Endothelial cell of umbilical vein (primary cell): ENCODE data around the gene KDM6B. TPM values are rescaled to one million over a fixed set of nuclear protein-coding genes. Genes with fewer than 3 reads are reported as not detected.

Experiments used
- BruUV-seq: library from RNA; stranded (reverse); fragments of 400-500 nt; replicated peaks from 2 replicates; lab custom pipeline; 2021; lab: Mats Ljungman, UMichigan
- CTCF ChIA-PET: fragments of 300-600, 350-600 bp; sonication (Branson Sonifier 250); formaldehyde crosslinking; loops from one replicate; lab custom pipeline; 2021; ENCODE audit warnings: antibody characterized with exemption, inconsistent platforms; lab: Charles Lee
- POLR2A ChIA-PET: fragments of 300-600, 350-600 bp; sonication (Branson Sonifier 250); formaldehyde crosslinking; loops from one replicate; lab custom pipeline; 2021; ENCODE audit warnings: antibody characterized with exemption, inconsistent platforms; lab: Charles Lee
- DNase-seq: peaks from one replicate; pipeline ENCODE4 v3.0.0-alpha.2; 2011; ENCODE audit warnings: low read depth, low spot score
- FAIRE-seq: peaks from 2 replicates; lab custom pipeline; 2011; peaks lifted over from hg19 to GRCh38; lab: Jason Lieb, UNC
- H2AFZ ChIP-seq: 2 replicates; pipeline ENCODE4 v1.6.0; 2012; ENCODE audit warnings: low read depth, low read length, control low read depth, inconsistent platforms
- H3K27ac ChIP-seq: 2 replicates; pipeline ENCODE4 v1.5.1; 2011; ENCODE audit warnings: low read depth, mild to moderate bottlenecking, control low read depth, low read length, moderate library complexity; ENCODE audit not compliant: insufficient read depth
- H3K27me3 ChIP-seq, 2 experiments: 2 replicates each; pipeline versions ENCODE4 v1.6.0 to v1.6.1; 2011; ENCODE audit warnings: low read length in 2 of 2, mixed read lengths in 1 of 2; ENCODE audit not compliant: control insufficient read depth in 2 of 2, insufficient read depth in 2 of 2
- H3K36me3 ChIP-seq, 2 experiments: 2 replicates in 1 of 2; 3 replicates in 1 of 2; pipeline ENCODE4 v1.5.1; 2011; ENCODE audit warnings: low read length in 2 of 2, mild to moderate bottlenecking in 1 of 2, moderate library complexity in 1 of 2; ENCODE audit not compliant: control insufficient read depth in 2 of 2, insufficient read depth in 2 of 2; ENCODE audit errors: extremely low read depth in 1 of 2
- H3K4me1 ChIP-seq: 3 replicates; pipeline ENCODE4 v1.5.1; 2011; ENCODE audit warnings: mild to moderate bottlenecking, low read length; ENCODE audit not compliant: control insufficient read depth, insufficient read depth; ENCODE audit errors: extremely low read depth
- H3K4me2 ChIP-seq: 2 replicates; pipeline ENCODE4 v1.6.1; 2011; ENCODE audit warnings: low read length, control low read depth, mixed read lengths; ENCODE audit not compliant: insufficient read depth
- H3K4me3 ChIP-seq, 3 experiments: fragments of 200-600 bp in 1 of 3; sonication (generic), shearing (Covaris generic) in 1 of 3; replicated peaks in 1 of 3; 2 replicates each; pipeline ENCODE4 v1.5.1; 2011 to 2016; ENCODE audit warnings: control low read depth in 3 of 3, low read length in 3 of 3, mild to moderate bottlenecking in 2 of 3, inconsistent platforms in 1 of 3, low read depth in 1 of 3, moderate library complexity in 1 of 3; ENCODE audit not compliant: insufficient read depth in 1 of 3
- H3K79me2 ChIP-seq: 2 replicates; pipeline ENCODE4 v1.6.0; 2012; ENCODE audit warnings: low read length, inconsistent platforms; ENCODE audit not compliant: control insufficient read depth, insufficient read depth
- H3K9ac ChIP-seq: replicated peaks from 2 replicates; pipeline ENCODE3; 2011; ENCODE audit warnings: low read length, control low read depth; ENCODE audit not compliant: insufficient read depth; ENCODE audit errors: extremely low read depth
- H3K9me1 ChIP-seq: replicated peaks from 3 replicates; pipeline ENCODE4 v1.6.0; 2011; ENCODE audit warnings: mild to moderate bottlenecking, low read length; ENCODE audit not compliant: control insufficient read depth, insufficient read depth; ENCODE audit errors: extremely low read depth
- H3K9me3 ChIP-seq: replicated peaks from 2 replicates; pipeline ENCODE4 v1.5.1; 2012; ENCODE audit warnings: low read length, inconsistent platforms; ENCODE audit not compliant: control insufficient read depth, insufficient read depth
- H4K20me1 ChIP-seq: replicated peaks from 2 replicates; pipeline ENCODE3; 2011; ENCODE audit warnings: mild to moderate bottlenecking, low read length; ENCODE audit not compliant: control insufficient read depth, insufficient read depth; ENCODE audit errors: extremely low read depth
- CTCF ChIP-seq, 2 donors: IDR thresholded peaks; 1 replicate in 1 of 2; 2 replicates in 1 of 2; pipeline ENCODE4 v1.5.1; 2011; ENCODE audit warnings: low read length in 2 of 2, mild to moderate bottlenecking in 2 of 2, moderate library complexity in 2 of 2, control low read depth in 1 of 2, inconsistent platforms in 1 of 2, low read depth in 1 of 2; ENCODE audit not compliant: insufficient read depth in 1 of 2; ENCODE audit errors: extremely low read depth in 1 of 2
- FOS ChIP-seq: IDR thresholded peaks from 2 replicates; pipeline ENCODE4 v1.6.1; 2011; ENCODE audit warnings: mild to moderate bottlenecking, low read length, moderate library complexity, borderline replicate concordance; ENCODE audit not compliant: insufficient read depth
- GATA2 ChIP-seq: IDR thresholded peaks from 2 replicates; pipeline ENCODE4 v1.7.0; 2011; ENCODE audit warnings: low read depth, mild to moderate bottlenecking, moderate library complexity, mixed read lengths, low read length; ENCODE audit not compliant: insufficient read length, insufficient read depth
- MYC ChIP-seq: IDR thresholded peaks from one replicate; pipeline ENCODE4 v1.6.1; 2011; ENCODE audit warnings: mild to moderate bottlenecking, low read depth, low read length
- POLR2A ChIP-seq: IDR thresholded peaks from 2 replicates; pipeline ENCODE4 v1.6.1; 2012; ENCODE audit warnings: low read depth, mild to moderate bottlenecking, control low read depth, low read length
- POLR2AphosphoS5 ChIP-seq: IDR thresholded peaks from 2 replicates; pipeline ENCODE4 v1.6.1; 2012; ENCODE audit warnings: low read depth, mild to moderate bottlenecking, control low read depth, low read length, moderate library complexity; ENCODE audit not compliant: insufficient read depth
- dilution Hi-C: fragments of 300-500 bp; cut with MboI; formaldehyde crosslinking; loops from one replicate; pipeline ENCODE4 v1.15.0; 2019; ENCODE audit warnings: low sequenced_read_pairs; ENCODE audit not compliant: extremely low pct_ligation_motif_present
- intact Hi-C: fragments of 100-400 bp; cut with micrococcal nuclease; formaldehyde crosslinking; loops from one replicate; pipeline ENCODE4 v1.10.0; 2022
- polyA plus RNA-seq, 4 experiments: library from polyadenylated mRNA; depleted of rRNA in 3 of 4; stranded (reverse) in 3 of 4; unstranded in 1 of 4; fragments of >200 nt; gene quantifications; 2 replicates each; pipeline versions ENCODE4 v1.2.1 to v1.2.3, GENCODE V29; 2011 to 2012; ENCODE audit warnings: missing spikeins in 1 of 4
- total RNA-seq: library from RNA; stranded (reverse); gene quantifications from 2 replicates; pipeline ENCODE4 v1.2.3, GENCODE V29; 2021
- TF ChIP-seq, protein P1 (sequence below): IDR thresholded peaks from 2 replicates; pipeline ENCODE4 v1.6.1; 2011; ENCODE audit not compliant: insufficient read depth, insufficient read length

KDM6B gene
- total and polyA plus RNA-seq, 2 donors (not counting 3 experiments of a cell fraction or from before 2014, with no cell fraction given) = 1.8 to 17.8 TPM

DNA sequence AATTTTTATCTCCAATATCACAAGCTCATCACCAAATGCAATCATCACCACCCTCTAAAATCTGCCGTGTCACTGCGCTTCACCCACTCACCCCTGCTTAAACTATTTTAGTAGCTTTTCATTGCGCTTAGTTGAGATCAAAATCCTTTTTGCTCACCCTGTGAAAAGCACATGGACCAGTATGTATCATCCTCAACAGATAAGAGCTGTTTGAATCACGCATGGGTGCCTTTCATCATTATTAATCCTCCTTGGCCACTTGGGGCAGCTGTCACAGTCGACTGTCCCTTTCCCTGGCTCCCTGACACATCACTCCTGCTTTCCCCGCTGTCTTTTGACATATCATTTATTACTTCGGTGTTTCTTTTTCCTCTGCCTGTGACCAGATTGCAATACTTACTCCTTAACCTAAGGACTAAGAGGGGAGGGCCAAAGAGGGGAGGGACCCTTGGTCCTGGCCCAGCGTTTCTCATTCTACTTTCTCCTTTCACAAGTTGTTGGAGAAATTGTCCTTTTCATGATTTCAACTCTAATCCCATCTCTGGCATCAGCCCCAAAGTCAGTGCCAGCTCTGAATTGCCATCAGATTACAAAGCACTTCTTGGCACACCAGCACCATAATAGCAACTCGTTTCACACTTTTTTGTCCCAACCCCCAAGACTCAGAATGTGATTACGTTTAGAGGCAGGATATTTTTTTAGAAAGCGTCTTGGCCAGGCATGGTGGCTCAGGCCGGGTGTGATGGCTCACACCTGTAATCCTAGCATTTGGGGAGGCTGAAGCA lies 8.6 kb upstream of the KDM6B start:
- dilution Hi-C loops = no loop called here
- H3K36me3 ChIP-seq = no peaks in the 10 kb centered on the region
- FAIRE-seq (no peak), DNase-seq (no peak)
- H3K4me3 ChIP-seq = no peak overlapping the region
- H3K27ac ChIP-seq = no peak overlapping the region
- intact Hi-C loops = no loop called here
- H3K4me2 ChIP-seq = no peak overlapping the region
- H3K4me1 ChIP-seq = no peaks in the 10 kb centered on the region
- no peaks in the 10 kb centered on the region for H3K9me3 ChIP-seq
- TF ChIP-seq, protein P1, sequence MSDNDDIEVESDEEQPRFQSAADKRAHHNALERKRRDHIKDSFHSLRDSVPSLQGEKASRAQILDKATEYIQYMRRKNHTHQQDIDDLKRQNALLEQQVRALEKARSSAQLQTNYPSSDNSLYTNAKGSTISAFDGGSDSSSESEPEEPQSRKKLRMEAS = no peak
- peak in 1 of 2 donors; percentile 4 for TF ChIP-seq CTCF (IDR thresholded peaks at IDR 0.05; ENCODE audit: extremely low read depth in 1 of 2, insufficient read depth in 1 of 2, low read depth in 1 of 2, low read length in 2 of 2)
- BruUV-seq = no TSS peak
- peak overlapping the region; percentile 18 for H2AFZ ChIP-seq
- H3K9me1 ChIP-seq = no peaks in the 10 kb centered on the region
- no peaks in the 10 kb centered on the region for H4K20me1 ChIP-seq
- H3K9ac ChIP-seq = no peak overlapping the region
- ChIA-PET CTCF (interaction anchor here (0.6 to 8.6 kb wide), 11 partner anchors 8 to 216 kb away, joined by 3 to 121 read pairs (median 4); partner anchors contain the start of gene KDM6B), POLR2A (interaction anchor here (0.6 kb wide), 1 partner anchor 389 kb away, joined by 3 read pairs; no protein-coding TSS in a partner anchor)
- H3K79me2 ChIP-seq = no peaks in the 10 kb centered on the region
- peaks cover 0 to 6% of the 10 kb centered on the region in 2 experiments for H3K27me3 ChIP-seq

DNA sequence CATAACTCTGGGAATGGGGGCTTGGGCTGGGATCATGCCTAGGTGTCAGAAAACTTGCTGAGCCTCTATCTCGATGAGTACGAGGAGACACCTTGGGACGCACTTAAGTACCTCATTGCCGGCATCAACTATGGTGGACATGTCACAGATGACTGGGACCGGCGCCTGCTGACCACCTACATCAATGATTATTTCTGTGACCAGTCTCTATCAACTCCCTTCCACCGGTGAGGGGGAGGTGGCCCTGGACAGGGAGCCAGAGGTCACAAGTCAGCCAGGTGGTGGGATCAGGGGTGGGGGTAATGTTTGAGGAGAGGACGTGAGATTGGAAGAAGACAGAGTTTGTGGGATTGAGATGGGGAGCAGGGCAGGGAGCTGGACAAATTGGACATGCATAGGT lies 3.4 kb upstream of the KDM6B start:
- Histone ChIP-seq H3K27ac (no peak overlapping the region), H3K9me3 (no peaks in the 10 kb centered on the region), H3K9ac (no peak overlapping the region), H3K79me2 (no peaks in the 10 kb centered on the region), H3K9me1 (no peaks in the 10 kb centered on the region), H4K20me1 (no peaks in the 10 kb centered on the region), H3K4me3 (no peak overlapping the region), H3K27me3 (peaks cover 3 to 4% of the 10 kb centered on the region in 2 experiments), H3K4me1 (peaks cover 6% of the 10 kb centered on the region), H3K4me2 (no peak overlapping the region), H2AFZ (no peak overlapping the region), H3K36me3 (no peaks in the 10 kb centered on the region)
- POLR2A ChIA-PET = no interaction called here
- no TSS peak for BruUV-seq
- intact Hi-C loops = no loop called here
- FAIRE-seq (no peak), DNase-seq (no peak)
- no peak for TF ChIP-seq CTCF (IDR thresholded peaks at IDR 0.05; ENCODE audit: extremely low read depth in 1 of 2, insufficient read depth in 1 of 2, low read depth in 1 of 2, low read length in 2 of 2)
- no peak for TF ChIP-seq GATA2
- TF ChIP-seq FOS = no peak
- TF ChIP-seq, protein P1 = no peak
- TF ChIP-seq POLR2AphosphoS5 = no peak
- TF ChIP-seq POLR2A = no peak
- no peak for TF ChIP-seq MYC
- CTCF ChIA-PET = interaction anchor here (0.8 to 5.8 kb wide), 3 partner anchors 9 to 160 kb away, joined by 3 to 29 read pairs (median 3); no protein-coding TSS in a partner anchor
- dilution Hi-C loops = no loop called here
